ENCODE measurements around the gene FBXO34. TPM values are rescaled to one million over a fixed set of nuclear protein-coding genes. Genes with fewer than 3 reads are reported as not detected.

The FBXO34 gene
- total RNA-seq, 1 experiment from 2014 or later, result 18.8 TPM

DNA sequence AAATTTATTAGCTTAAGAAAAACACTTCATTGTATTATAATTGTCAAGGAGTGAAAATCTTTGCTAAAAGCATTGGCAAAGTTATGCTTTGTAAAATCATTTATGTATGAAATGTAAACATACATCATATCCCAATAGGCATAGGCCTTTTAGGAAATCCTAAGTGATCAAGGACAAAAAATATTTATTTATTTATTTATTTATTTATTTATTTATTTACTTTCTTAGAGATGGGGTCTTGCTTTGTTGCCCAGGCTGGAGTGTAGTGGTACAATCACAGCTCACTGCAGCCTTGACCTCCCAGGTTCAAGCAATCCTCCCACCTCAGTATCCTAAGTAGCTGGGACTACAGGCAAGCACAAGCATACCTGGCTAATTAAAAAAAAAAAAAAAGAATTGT lies 47.9 kb upstream of the FBXO34 start:
- Histone ChIP-seq H3K9me3 (ENCODE audit: control insufficient read depth, insufficient read depth, low read depth, low read length) (no peaks in the 10 kb centered on the region), H3K27ac (ENCODE audit: low read length) (no peak overlapping the region), H3K36me3 (ENCODE audit: control insufficient read depth, insufficient read depth, low read length) (no peaks in the 10 kb centered on the region), H3K27me3 (ENCODE audit: control insufficient read depth, insufficient read depth, low read length) (no peaks in the 10 kb centered on the region), H3K4me1 (ENCODE audit: control insufficient read depth, insufficient read depth, low read length) (no peaks in the 10 kb centered on the region), H3K4me3 (ENCODE audit: low read depth in 2 of 2, low read length in 2 of 2) (no peak overlapping the region)
- in situ Hi-C loops (cut with HindIII; ENCODE audit: low pct_unique_long_range_greater_than_20kb, low sequenced_read_pairs), result no loop called here
- CTCF ChIA-PET, result no interaction called here
- no peak for ATAC-seq
- no peak for TF ChIP-seq TCF7L2 (IDR thresholded peaks at IDR 0.05; ENCODE audit: low read depth, low read length)
- no TSS peak for BruUV-seq (replicated peaks)
- POLR2A ChIA-PET, result no interaction called here
- intact Hi-C loops (cut with micrococcal nuclease; ENCODE audit: unreplicated experiment), result no loop called here
- no peak for DNase-seq (ENCODE audit: low read depth, low spot score)

GRCh38 chr14:55228261-55228660 lies 43.0 kb upstream of the FBXO34 start:
- POLR2A ChIA-PET, result no interaction called here
- H3K36me3 ChIP-seq (ENCODE audit: control insufficient read depth, insufficient read depth, low read length), result no peaks in the 10 kb centered on the region
- H3K4me3 ChIP-seq (ENCODE audit: low read depth in 2 of 2, low read length in 2 of 2), result no peak overlapping the region
- DNase-seq (ENCODE audit: low read depth, low spot score) (no peak), ATAC-seq (no peak)
- in situ Hi-C loops (cut with HindIII; ENCODE audit: low pct_unique_long_range_greater_than_20kb, low sequenced_read_pairs), result no loop called here
- CTCF ChIA-PET, result interaction anchor here (0.6 kb wide), 1 partner anchor 26 kb away, joined by 3 read pairs; no protein-coding TSS in a partner anchor
- no TSS peak for BruUV-seq (replicated peaks)
- no peaks in the 10 kb centered on the region for H3K9me3 ChIP-seq (ENCODE audit: control insufficient read depth, insufficient read depth, low read depth, low read length)
- H3K27me3 ChIP-seq (ENCODE audit: control insufficient read depth, insufficient read depth, low read length), result no peaks in the 10 kb centered on the region
- no peaks in the 10 kb centered on the region for H3K4me1 ChIP-seq (ENCODE audit: control insufficient read depth, insufficient read depth, low read length)
- intact Hi-C loops (cut with micrococcal nuclease; ENCODE audit: unreplicated experiment), result no loop called here
- H3K27ac ChIP-seq (ENCODE audit: low read length), result no peak overlapping the region
- TF ChIP-seq, protein P1, sequence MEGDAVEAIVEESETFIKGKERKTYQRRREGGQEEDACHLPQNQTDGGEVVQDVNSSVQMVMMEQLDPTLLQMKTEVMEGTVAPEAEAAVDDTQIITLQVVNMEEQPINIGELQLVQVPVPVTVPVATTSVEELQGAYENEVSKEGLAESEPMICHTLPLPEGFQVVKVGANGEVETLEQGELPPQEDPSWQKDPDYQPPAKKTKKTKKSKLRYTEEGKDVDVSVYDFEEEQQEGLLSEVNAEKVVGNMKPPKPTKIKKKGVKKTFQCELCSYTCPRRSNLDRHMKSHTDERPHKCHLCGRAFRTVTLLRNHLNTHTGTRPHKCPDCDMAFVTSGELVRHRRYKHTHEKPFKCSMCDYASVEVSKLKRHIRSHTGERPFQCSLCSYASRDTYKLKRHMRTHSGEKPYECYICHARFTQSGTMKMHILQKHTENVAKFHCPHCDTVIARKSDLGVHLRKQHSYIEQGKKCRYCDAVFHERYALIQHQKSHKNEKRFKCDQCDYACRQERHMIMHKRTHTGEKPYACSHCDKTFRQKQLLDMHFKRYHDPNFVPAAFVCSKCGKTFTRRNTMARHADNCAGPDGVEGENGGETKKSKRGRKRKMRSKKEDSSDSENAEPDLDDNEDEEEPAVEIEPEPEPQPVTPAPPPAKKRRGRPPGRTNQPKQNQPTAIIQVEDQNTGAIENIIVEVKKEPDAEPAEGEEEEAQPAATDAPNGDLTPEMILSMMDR (IDR thresholded peaks at IDR 0.05), result no peak

GRCh38 chr14:55233591-55233990 lies 37.6 kb upstream of the FBXO34 start:
- peaks cover 4% of the 10 kb centered on the region; the same call in 1 of the 2 replicates for H3K27me3 ChIP-seq (ENCODE audit: control insufficient read depth, insufficient read depth, low read length)
- DNase-seq (ENCODE audit: low read depth, low spot score) (no peak), ATAC-seq (no peak)
- TF ChIP-seq POLR2AphosphoS5 (IDR thresholded peaks at IDR 0.05; ENCODE audit: low read depth, low read length), result no peak
- no peak for TF ChIP-seq SIN3A (IDR thresholded peaks at IDR 0.05; ENCODE audit: borderline replicate concordance, insufficient read depth, low read depth, low read length)
- TF ChIP-seq, protein P2, sequence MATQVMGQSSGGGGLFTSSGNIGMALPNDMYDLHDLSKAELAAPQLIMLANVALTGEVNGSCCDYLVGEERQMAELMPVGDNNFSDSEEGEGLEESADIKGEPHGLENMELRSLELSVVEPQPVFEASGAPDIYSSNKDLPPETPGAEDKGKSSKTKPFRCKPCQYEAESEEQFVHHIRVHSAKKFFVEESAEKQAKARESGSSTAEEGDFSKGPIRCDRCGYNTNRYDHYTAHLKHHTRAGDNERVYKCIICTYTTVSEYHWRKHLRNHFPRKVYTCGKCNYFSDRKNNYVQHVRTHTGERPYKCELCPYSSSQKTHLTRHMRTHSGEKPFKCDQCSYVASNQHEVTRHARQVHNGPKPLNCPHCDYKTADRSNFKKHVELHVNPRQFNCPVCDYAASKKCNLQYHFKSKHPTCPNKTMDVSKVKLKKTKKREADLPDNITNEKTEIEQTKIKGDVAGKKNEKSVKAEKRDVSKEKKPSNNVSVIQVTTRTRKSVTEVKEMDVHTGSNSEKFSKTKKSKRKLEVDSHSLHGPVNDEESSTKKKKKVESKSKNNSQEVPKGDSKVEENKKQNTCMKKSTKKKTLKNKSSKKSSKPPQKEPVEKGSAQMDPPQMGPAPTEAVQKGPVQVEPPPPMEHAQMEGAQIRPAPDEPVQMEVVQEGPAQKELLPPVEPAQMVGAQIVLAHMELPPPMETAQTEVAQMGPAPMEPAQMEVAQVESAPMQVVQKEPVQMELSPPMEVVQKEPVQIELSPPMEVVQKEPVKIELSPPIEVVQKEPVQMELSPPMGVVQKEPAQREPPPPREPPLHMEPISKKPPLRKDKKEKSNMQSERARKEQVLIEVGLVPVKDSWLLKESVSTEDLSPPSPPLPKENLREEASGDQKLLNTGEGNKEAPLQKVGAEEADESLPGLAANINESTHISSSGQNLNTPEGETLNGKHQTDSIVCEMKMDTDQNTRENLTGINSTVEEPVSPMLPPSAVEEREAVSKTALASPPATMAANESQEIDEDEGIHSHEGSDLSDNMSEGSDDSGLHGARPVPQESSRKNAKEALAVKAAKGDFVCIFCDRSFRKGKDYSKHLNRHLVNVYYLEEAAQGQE (IDR thresholded peaks at IDR 0.05; ENCODE audit: insufficient read depth in 1 of 2, low read depth in 2 of 2, low read length in 1 of 2), result no peak
- no peak for TF ChIP-seq TCF7L2 (IDR thresholded peaks at IDR 0.05; ENCODE audit: low read depth, low read length)
- TF ChIP-seq, protein P1 (IDR thresholded peaks at IDR 0.05), result no peak
- ChIA-PET POLR2A (no interaction called here), CTCF (no interaction called here)
- H3K27ac ChIP-seq (ENCODE audit: low read length), result no peak overlapping the region
- no TSS peak for BruUV-seq (replicated peaks)
- H3K9me3 ChIP-seq (ENCODE audit: control insufficient read depth, insufficient read depth, low read depth, low read length), result no peaks in the 10 kb centered on the region
- H3K4me3 ChIP-seq (ENCODE audit: low read depth in 2 of 2, low read length in 2 of 2), result no peak overlapping the region
- intact Hi-C loops (cut with micrococcal nuclease; ENCODE audit: unreplicated experiment), result no loop called here
- in situ Hi-C loops (cut with HindIII; ENCODE audit: low pct_unique_long_range_greater_than_20kb, low sequenced_read_pairs), result no loop called here
- no peaks in the 10 kb centered on the region for H3K36me3 ChIP-seq (ENCODE audit: control insufficient read depth, insufficient read depth, low read length)
- H3K4me1 ChIP-seq (ENCODE audit: control insufficient read depth, insufficient read depth, low read length), result no peaks in the 10 kb centered on the region

Measured in Panc1 (cell line).